ENCODE data around the gene FBXW10. TPM values are rescaled to one million over a fixed set of nuclear protein-coding genes. Genes with fewer than 3 reads are reported as not detected.
A peak's percentile ranks its signal among the peaks of the same experiment; 100 is the strongest.
"Not testable (repeated sequence)": the region's sequence is repeated elsewhere in the genome, so short reads cannot be mapped to it uniquely, and the experiment has no call there.

FBXW10 gene
- total RNA-seq, 4 donors from 2014 or later, result 0.09 to 0.19 TPM; not detected in 2

- H3K36me3 ChIP-seq; DNase-seq; H3K9me3 ChIP-seq; intact Hi-C loops (cut with DNase I); H3K4me3 ChIP-seq; H3K27me3 ChIP-seq: not testable (repeated sequence)
- 60 to 70% methylated on average over 1 of the region's 1 CpG for WGBS, 2 donors
- H3K27ac ChIP-seq, result peak overlapping the region in 2 of 4 donors; percentile 30 to 76
- peaks cover 3 to 33% (median 7%) of the 10 kb centered on the region in 3 donors for H3K4me1 ChIP-seq
These were observed 20.3 kb upstream of the FBXW10 start for GRCh38 chr17:18723509-18723908.

DNA sequence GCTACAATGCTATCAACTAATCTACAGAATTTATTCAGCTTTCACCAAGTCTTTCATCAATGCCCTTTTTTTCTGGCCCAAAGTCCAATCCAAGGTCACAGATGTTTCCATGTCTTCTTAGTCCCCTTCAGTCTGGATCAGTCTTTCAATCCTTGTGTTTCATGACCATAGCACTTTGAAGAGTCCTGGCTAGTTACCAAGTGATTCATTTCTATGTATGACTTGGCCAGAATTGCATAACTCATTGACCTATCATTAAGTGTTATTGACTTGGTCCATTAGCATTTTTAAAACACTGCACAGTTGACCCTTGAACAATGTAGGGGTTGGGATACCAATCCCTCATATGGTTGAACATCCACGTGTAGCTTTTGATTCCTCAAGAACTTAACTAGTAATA, 11.4 kb upstream of the FBXW10 start:
- WGBS, 2 donors, result 54 to 67% methylated on average over 1 of the region's 1 CpG
- H3K27me3 ChIP-seq; H3K9me3 ChIP-seq; DNase-seq; H3K27ac ChIP-seq; H3K4me1 ChIP-seq; intact Hi-C loops (cut with DNase I); H3K4me3 ChIP-seq: not testable (repeated sequence)
- peaks cover 0 to 19% (median 0%) of the 10 kb centered on the region in 3 donors for H3K36me3 ChIP-seq

GRCh38 chr17:18733350-18733749, 10.5 kb upstream of the FBXW10 start:
- intact Hi-C loops (cut with DNase I); DNase-seq; H3K9me3 ChIP-seq; H3K4me3 ChIP-seq; H3K4me1 ChIP-seq; H3K27me3 ChIP-seq: not testable (repeated sequence)
- Histone ChIP-seq H3K36me3 (peaks cover 0 to 19% (median 0%) of the 10 kb centered on the region in 3 donors), H3K27ac (peak overlapping the region in 2 of 4 donors; percentile 58 to 62)
- WGBS, 2 donors, result 77 to 88% methylated on average over 4 of the region's 4 CpGs

GRCh38 chr17:18739616-18740391, 4.0 kb upstream of the FBXW10 start:
- Histone ChIP-seq H3K36me3 (peaks cover 0 to 18% (median 0%) of the 10 kb centered on the region in 3 donors), H3K4me1 (peaks cover 0 to 19% (median 0%) of the 10 kb centered on the region in 3 donors)
- H3K4me3 ChIP-seq; DNase-seq; H3K27ac ChIP-seq; H3K27me3 ChIP-seq; H3K9me3 ChIP-seq; intact Hi-C loops (cut with DNase I): not testable (repeated sequence)
- WGBS, 2 donors, result 77 to 88% methylated on average over 7 of the region's 7 CpGs

- H3K27ac ChIP-seq, result peak overlapping the region in 3 of 4 donors; percentile 56 to 75 (median 74)
- intact Hi-C loops (cut with DNase I); H3K4me3 ChIP-seq; DNase-seq; H3K36me3 ChIP-seq; H3K9me3 ChIP-seq; H3K27me3 ChIP-seq: not testable (repeated sequence)
- 65 to 80% methylated on average over 2 of the region's 6 CpGs for WGBS, 2 donors
- peaks cover 0 to 19% (median 0%) of the 10 kb centered on the region in 3 donors for H3K4me1 ChIP-seq
These were observed 2.6 kb upstream of the FBXW10 start for GRCh38 chr17:18741228-18741627.

DNA sequence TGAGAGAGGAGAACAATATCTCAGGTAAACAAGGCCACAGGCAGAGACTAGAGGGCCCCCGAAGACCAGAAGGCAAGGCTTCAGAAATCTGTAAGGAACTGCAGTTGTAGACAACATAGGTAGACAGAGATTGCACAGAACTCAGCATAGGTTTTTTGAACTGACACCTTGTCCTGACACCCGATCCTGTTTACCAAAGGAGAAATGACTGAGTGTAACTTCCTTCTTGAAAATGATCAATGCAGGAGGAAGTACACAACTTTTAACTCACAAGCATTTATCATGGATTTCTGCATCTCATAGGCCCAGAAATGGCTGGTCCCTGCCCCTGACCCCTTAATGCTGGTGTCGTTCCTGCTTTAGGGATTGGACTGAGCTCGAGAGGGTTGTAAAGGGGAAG, 872 bp downstream of the FBXW10 start:
- H3K4me1 ChIP-seq, result peaks cover 0 to 19% (median 0%) of the 10 kb centered on the region in 3 donors
- 45 to 70% methylated on average over 3 of the region's 4 CpGs for WGBS, 2 donors
- H3K9me3 ChIP-seq; H3K27me3 ChIP-seq; H3K4me3 ChIP-seq; intact Hi-C loops (cut with DNase I); DNase-seq; H3K36me3 ChIP-seq; H3K27ac ChIP-seq: not testable (repeated sequence)

- H3K27me3 ChIP-seq; H3K4me3 ChIP-seq; intact Hi-C loops (cut with DNase I); H3K9me3 ChIP-seq; DNase-seq; H3K27ac ChIP-seq; H3K36me3 ChIP-seq: not testable (repeated sequence)
- WGBS, 2 donors, result 55 to 60% methylated on average over 3 of the region's 3 CpGs
- H3K4me1 ChIP-seq, result peaks cover 0 to 11% (median 0%) of the 10 kb centered on the region in 3 donors
These were observed 2.7 kb downstream of the FBXW10 start for GRCh38 chr17:18746551-18746950.

DNA sequence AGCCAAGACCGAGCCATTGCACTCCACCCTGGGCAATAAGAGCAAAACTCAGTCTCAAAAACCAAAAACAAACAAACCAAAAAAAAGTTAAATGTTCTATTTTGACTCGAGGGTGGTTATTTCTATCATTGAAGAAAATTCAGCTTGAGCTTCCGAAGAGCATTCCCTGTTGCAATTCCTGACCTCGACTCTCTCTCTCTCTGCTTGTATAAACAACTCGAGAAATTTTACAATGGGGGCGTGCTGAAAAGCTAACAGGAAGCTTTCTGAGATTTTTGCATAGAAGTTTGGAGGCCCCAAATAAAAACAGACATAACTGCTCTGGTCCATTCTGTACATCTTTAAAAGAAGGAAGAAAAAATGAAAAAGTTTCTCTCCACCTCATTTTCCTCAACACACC, 3.6 kb downstream of the FBXW10 start:
- H3K36me3 ChIP-seq; H3K27ac ChIP-seq; H3K4me3 ChIP-seq; DNase-seq; H3K4me1 ChIP-seq; H3K9me3 ChIP-seq; intact Hi-C loops (cut with DNase I); H3K27me3 ChIP-seq: not testable (repeated sequence)
- WGBS, 2 donors, result 52 to 57% methylated on average over 6 of the region's 6 CpGs

- WGBS, 2 donors, result no CpG with 5 or more reads among the region's 1 CpG
- H3K27me3 ChIP-seq; H3K9me3 ChIP-seq; H3K27ac ChIP-seq; intact Hi-C loops (cut with DNase I); H3K36me3 ChIP-seq; H3K4me1 ChIP-seq; H3K4me3 ChIP-seq; DNase-seq: not testable (repeated sequence)
These were observed 6.4 kb downstream of the FBXW10 start for GRCh38 chr17:18750242-18750641.

DNA sequence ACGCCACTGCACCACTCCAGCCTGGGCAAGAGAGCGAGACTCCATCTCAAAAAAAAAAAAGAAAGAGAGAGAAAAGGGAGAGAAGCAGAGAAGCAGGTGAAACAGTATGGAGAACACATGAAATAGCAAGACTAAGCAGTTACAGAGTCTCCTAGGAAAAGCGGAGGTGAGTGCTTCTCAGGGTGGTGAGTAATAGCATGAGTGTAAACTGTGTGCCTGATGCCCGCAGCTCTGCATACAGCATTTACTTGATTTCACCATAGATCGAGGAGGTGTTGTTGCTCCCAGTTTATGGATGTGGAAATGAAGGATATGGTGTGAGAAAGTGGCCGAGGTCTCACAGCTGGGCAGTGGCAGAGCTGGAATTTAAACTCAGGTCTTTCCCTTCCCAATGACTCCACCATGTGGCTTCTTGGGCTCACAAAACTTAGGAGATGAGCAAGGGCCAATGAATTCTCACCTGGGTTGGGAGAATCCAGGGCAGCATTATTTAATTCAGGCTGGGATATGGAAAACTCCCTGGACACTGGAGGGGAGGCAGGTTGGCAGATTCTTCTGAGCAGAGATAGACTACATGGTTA, 10.1 kb downstream of the FBXW10 start:
- H3K4me1 ChIP-seq; intact Hi-C loops (cut with DNase I); H3K27me3 ChIP-seq; H3K4me3 ChIP-seq; H3K27ac ChIP-seq; H3K36me3 ChIP-seq; DNase-seq; H3K9me3 ChIP-seq: not testable (repeated sequence)
- WGBS, 2 donors, result 79 to 86% methylated on average over 5 of the region's 6 CpGs

GRCh38 chr17:18755969-18756368, 12.1 kb downstream of the FBXW10 start:
- intact Hi-C loops (cut with DNase I); H3K27me3 ChIP-seq; H3K36me3 ChIP-seq; H3K4me1 ChIP-seq; DNase-seq; H3K4me3 ChIP-seq; H3K9me3 ChIP-seq; H3K27ac ChIP-seq: not testable (repeated sequence)
- 100% methylated on average over 1 of the region's 4 CpGs; no CpG with 5 or more reads in 1 of the 2 donors for WGBS, 2 donors

DNA sequence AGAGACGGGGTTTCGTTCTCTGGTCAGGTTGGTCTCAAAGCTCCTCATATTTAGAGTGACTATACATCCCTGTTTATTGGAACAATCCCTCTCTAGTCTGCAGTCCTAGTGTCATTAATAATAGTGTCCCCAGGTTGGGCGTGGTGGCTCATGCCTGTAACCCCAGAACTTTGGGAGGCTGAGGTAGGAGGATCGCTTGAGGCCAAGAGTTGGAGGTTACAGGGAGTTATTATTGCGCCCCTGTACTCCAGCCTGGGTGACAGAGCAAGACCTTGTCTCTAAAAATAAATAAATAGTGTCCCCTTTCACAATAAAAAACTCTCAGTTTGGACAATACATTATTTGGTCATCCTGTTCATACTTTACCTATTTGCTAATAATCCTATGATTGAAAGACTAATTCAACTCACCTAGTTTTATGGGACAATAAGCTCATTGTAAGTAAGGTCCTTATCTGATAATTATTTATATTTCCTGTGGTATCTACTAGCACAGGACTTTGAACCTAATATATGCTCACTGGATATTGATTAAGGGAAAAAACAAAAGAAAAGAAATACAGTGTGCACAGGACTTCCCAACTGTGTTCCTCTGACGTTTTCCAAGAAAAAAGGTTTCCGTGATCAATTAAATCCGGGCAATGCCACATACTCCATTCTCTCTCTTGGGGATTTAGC, 13.7 kb downstream of the FBXW10 start:
- H3K27ac ChIP-seq; H3K9me3 ChIP-seq; H3K36me3 ChIP-seq; DNase-seq; H3K4me1 ChIP-seq; H3K4me3 ChIP-seq; intact Hi-C loops (cut with DNase I); H3K27me3 ChIP-seq: not testable (repeated sequence)
- 78 to 90% methylated on average over 6 to 8 of the region's 8 CpGs for WGBS, 2 donors

DNA sequence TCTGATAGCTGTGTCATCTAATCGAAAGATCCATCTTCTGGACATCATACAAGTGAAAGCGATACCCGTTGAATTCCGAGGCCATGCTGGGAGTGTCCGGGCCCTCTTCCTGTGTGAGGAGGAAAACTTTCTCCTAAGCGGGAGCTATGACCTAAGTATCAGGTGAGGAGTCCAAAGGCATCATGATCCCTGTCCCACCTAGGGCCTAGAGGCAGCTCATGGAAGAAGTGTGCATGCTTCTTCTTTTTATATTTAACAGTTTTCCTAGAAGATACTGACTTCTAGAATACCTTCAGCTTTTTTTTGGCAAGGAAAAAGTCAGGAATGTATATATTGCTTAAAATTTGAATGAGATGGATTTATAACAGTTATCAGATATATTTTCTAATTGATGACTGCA, 14.5 kb downstream of the FBXW10 start:
- DNase-seq; H3K4me1 ChIP-seq; H3K36me3 ChIP-seq; H3K4me3 ChIP-seq; H3K9me3 ChIP-seq; H3K27ac ChIP-seq; H3K27me3 ChIP-seq; intact Hi-C loops (cut with DNase I): not testable (repeated sequence)
- WGBS, 2 donors, result 100% methylated on average over 1 of the region's 6 CpGs; no CpG with 5 or more reads in 1 of the 2 donors
